Fibroblast of skin of left biceps (primary cell): ENCODE measurements around the gene CCR5AS.

ENCODE experiments used
- DNase-seq, 2 experiments: peaks; one replicate each; pipeline ENCODE4 v3.0.0-alpha.2; 2013; ENCODE audit warnings: low read depth in 2 of 2

The CCR5AS gene

DNA sequence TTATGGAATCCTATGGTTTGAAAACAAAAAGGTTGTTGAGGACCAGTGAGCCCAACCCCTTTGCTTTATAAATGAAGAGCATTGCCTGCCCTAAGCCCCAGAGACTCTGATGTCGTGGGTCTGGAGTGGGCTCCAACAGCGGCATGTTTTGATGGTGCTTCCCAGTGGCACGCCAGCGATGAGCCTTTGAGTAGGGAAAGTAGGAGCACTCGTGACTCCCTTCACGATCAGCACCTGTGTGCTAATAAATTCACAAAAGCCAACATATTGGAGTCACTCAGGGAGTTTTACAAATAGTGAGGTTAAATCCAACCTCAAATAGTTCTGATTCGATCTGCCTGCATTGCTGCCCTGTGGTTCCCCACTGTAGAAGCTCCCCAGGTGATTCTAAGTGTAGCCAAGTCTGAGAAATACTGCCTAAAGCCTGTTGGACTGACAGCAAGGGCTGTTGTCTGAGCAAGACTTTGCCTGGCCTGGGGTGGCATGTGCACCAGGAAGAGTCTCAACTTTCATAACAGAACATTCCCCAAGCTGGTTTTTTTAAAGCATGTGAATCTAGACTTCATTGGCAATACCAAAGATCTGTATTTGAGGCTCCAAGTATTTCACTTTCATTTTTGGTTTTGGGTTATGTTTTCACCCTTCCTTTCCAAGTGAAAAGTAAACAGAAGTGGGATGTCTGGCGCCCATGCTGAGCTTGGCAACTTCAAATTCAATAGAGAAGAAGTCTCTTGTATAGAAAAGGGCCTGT is 26.2 kb downstream of the CCR5AS start:
- no peak for DNase-seq

DNA sequence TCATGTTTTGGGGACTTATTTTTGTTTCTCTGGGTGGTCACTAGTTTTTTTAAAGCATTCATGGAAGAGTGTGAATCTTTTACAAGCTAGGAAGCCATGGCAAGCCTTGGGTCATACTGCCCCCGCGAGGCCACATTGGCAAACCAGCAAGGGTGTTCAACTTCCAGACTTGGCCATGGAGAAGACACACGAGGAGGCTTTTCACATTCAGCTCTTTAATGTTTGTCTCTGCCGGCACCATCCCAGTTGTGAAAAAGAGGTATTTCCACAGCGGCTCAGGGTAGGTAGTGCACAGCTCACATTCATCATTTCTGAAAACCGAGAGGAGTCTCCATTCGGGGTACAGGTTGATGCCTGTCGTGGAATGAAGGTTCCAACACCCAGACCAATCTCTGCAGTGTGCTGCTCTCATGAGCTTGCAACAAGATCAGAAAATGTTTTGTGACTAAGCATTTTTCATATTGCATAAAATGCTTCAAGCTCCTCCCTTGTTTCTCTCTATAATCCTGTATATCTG is 28.4 kb downstream of the CCR5AS start:
- no peak for DNase-seq

DNA sequence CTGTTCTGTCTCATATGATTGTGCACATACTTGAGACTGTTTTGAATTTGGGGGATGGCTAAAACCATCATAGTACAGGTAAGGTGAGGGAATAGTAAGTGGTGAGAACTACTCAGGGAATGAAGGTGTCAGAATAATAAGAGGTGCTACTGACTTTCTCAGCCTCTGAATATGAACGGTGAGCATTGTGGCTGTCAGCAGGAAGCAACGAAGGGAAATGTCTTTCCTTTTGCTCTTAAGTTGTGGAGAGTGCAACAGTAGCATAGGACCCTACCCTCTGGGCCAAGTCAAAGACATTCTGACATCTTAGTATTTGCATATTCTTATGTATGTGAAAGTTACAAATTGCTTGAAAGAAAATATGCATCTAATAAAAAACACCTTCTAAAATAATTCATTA is 31.1 kb downstream of the CCR5AS start:
- no peak for DNase-seq

DNA sequence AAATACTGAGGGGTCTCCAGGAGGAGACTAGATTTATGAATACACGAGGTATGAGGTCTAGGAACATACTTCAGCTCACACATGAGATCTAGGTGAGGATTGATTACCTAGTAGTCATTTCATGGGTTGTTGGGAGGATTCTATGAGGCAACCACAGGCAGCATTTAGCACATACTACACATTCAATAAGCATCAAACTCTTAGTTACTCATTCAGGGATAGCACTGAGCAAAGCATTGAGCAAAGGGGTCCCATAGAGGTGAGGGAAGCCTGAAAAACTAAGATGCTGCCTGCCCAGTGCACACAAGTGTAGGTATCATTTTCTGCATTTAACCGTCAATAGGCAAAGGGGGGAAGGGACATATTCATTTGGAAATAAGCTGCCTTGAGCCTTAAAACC is 31.6 kb downstream of the CCR5AS start:
- DNase-seq, result no peak

DNA sequence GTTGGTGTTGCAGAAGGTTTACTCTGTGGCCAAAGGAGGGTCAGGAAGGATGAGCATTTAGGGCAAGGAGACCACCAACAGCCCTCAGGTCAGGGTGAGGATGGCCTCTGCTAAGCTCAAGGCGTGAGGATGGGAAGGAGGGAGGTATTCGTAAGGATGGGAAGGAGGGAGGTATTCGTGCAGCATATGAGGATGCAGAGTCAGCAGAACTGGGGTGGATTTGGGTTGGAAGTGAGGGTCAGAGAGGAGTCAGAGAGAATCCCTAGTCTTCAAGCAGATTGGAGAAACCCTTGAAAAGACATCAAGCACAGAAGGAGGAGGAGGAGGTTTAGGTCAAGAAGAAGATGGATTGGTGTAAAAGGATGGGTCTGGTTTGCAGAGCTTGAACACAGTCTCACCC is 32.1 kb downstream of the CCR5AS start:
- DNase-seq, result no peak

DNA sequence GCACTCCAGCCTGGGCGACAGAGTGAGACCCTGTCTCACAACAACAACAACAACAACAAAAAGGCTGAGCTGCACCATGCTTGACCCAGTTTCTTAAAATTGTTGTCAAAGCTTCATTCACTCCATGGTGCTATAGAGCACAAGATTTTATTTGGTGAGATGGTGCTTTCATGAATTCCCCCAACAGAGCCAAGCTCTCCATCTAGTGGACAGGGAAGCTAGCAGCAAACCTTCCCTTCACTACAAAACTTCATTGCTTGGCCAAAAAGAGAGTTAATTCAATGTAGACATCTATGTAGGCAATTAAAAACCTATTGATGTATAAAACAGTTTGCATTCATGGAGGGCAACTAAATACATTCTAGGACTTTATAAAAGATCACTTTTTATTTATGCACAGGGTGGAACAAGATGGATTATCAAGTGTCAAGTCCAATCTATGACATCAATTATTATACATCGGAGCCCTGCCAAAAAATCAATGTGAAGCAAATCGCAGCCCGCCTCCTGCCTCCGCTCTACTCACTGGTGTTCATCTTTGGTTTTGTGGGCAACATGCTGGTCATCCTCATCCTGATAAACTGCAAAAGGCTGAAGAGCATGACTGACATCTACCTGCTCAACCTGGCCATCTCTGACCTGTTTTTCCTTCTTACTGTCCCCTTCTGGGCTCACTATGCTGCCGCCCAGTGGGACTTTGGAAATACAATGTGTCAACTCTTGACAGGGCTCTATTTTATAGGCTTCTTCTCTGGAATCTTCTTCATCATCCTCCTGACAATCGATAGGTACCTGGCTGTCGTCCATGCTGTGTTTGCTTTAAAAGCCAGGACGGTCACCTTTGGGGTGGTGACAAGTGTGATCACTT is 34.1 kb downstream of the CCR5AS start:
- DNase-seq, result no peak

DNA sequence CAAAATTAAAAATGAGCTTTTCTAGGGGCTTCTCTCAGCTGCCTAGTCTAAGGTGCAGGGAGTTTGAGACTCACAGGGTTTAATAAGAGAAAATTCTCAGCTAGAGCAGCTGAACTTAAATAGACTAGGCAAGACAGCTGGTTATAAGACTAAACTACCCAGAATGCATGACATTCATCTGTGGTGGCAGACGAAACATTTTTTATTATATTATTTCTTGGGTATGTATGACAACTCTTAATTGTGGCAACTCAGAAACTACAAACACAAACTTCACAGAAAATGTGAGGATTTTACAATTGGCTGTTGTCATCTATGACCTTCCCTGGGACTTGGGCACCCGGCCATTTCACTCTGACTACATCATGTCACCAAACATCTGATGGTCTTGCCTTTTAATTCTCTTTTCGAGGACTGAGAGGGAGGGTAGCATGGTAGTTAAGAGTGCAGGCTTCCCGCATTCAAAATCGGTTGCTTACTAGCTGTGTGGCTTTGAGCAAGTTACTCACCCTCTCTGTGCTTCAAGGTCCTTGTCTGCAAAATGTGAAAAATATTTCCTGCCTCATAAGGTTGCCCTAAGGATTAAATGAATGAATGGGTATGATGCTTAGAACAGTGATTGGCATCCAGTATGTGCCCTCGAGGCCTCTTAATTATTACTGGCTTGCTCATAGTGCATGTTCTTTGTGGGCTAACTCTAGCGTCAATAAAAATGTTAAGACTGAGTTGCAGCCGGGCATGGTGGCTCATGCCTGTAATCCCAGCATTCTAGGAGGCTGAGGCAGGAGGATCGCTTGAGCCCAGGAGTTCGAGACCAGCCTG is 35.1 kb downstream of the CCR5AS start:
- no peak for DNase-seq

DNA sequence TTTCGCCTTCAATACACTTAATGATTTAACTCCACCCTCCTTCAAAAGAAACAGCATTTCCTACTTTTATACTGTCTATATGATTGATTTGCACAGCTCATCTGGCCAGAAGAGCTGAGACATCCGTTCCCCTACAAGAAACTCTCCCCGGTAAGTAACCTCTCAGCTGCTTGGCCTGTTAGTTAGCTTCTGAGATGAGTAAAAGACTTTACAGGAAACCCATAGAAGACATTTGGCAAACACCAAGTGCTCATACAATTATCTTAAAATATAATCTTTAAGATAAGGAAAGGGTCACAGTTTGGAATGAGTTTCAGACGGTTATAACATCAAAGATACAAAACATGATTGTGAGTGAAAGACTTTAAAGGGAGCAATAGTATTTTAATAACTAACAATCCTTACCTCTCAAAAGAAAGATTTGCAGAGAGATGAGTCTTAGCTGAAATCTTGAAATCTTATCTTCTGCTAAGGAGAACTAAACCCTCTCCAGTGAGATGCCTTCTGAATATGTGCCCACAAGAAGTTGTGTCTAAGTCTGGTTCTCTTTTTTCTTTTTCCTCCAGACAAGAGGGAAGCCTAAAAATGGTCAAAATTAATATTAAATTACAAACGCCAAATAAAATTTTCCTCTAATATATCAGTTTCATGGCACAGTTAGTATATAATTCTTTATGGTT is 35.9 kb downstream of the CCR5AS start, which contains the start of gene CCR5:
Gene CCR5 (plus strand): TSS at position 108 of the 680 bp plus-strand sequence. CDS start 1,957 bp downstream, outside the sequence.
- DNase-seq, result no peak

DNA sequence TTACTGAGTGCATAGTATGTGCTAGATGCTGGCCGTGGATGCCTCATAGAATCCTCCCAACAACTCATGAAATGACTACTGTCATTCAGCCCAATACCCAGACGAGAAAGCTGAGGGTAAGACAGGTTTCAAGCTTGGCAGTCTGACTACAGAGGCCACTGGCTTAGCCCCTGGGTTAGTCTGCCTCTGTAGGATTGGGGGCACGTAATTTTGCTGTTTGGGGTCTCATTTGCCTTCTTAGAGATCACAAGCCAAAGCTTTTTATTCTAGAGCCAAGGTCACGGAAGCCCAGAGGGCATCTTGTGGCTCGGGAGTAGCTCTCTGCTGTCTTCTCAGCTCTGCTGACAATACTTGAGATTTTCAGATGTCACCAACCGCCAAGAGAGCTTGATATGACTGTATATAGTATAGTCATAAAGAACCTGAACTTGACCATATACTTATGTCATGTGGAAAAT is 37.2 kb downstream of the CCR5AS start:
- DNase-seq, result no peak

DNA sequence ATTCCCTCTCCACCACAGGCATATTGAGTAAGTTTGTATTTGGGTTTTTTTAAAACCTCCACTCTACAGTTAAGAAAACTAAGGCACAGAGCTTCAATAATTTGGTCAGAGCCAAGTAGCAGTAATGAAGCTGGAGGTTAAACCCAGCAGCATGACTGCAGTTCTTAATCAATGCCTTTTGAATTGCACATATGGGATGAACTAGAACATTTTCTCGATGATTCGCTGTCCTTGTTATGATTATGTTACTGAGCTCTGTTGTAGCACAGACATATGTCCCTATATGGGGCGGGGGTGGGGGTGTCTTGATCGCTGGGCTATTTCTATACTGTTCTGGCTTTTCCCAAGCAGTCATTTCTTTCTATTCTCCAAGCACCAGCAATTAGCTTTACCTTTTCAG is 37.7 kb downstream of the CCR5AS start:
- no peak for DNase-seq

DNA sequence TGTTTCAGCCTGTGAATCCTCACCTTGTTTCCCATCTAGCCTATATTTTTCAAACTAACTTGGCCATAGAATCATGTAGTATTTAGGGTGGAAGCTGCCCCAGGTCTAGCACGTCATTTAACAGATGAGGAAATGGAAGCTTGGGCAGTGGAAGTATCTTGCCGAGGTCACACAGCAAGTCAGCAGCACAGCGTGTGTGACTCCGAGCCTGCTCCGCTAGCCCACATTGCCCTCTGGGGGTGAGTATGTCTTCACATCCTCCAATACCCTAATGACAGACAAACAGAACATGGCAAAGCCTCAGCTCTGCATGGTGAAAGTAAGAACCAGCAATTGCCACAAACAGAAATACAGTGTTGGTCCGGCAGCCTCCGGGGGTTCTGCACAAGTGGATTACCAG is 38.3 kb downstream of the CCR5AS start:
- DNase-seq, result no peak

DNA sequence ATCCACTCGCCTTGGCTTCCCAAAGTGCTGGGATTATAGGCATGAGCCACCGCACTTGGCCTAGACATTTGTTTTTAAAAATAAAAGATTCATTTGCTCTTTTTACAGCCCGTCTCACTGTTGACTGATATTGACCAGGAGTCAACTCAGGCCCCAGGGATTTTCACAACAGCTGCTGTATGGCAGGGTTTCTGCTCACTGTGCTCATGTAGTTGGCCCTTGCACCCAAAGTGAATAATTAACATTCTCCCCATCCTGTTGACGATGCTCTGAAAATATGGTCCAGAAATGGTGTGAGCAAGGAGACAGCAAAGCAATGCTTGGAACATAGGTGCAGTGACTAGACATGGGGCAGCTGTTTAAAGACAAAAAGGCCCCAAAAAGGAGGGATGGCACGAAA is 39.1 kb downstream of the CCR5AS start:
- no peak for DNase-seq

DNA sequence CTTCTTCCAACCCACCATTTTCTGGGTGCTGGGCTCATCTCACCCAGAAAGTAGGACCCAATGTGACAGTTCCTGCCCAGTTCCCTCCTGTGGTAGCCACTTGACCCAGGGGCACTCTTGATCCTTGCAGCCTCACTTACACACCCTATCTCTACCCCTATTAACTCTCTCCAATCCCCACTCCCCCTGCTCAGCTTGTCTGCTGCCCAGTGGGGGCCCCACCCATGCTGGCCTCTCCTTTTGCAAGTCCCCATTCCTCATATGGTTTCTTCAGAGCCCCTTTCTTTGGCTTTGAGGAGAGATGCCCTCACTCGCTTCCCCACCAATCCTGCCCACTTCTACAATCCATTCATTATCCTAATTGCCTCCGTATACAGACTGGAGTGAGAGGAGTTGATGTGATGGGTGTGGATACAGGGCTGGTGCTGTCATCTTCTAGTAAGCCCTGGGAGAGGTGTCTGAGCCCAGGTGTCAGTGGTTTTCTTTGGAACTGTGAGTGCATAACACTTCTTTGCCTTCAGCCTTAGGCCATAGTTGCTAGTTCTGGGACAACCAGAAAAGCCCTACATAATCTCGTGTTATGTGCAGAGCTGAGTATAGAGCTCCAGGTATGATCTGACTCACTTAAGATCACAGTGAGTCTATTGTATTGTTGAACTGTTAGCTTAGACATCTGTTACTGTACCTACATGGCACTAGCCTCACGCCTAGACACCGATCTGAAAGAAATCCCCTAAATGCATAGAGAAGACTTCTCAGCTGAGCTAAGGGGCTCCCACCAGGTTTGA is 40.9 kb downstream of the CCR5AS start:
- DNase-seq, result no peak

DNA sequence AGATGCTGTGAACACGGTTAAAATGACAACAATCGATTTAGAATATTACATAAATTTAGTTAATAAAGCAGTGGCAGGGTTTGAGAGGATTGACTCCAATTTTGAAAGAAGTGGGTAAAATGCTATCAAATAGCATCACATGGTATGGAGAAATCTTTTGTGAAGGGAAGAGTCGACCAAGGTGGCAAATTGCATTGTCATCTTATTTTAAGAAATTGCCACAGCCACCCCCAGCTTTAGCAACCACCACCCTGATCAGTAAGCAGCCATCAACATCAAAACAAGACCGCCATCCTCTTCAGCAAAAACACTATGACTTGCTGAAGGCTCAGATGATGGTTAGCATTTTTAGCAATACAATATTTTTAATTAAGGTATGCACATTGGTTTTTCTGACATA is 41.8 kb downstream of the CCR5AS start:
- DNase-seq, result no peak

DNA sequence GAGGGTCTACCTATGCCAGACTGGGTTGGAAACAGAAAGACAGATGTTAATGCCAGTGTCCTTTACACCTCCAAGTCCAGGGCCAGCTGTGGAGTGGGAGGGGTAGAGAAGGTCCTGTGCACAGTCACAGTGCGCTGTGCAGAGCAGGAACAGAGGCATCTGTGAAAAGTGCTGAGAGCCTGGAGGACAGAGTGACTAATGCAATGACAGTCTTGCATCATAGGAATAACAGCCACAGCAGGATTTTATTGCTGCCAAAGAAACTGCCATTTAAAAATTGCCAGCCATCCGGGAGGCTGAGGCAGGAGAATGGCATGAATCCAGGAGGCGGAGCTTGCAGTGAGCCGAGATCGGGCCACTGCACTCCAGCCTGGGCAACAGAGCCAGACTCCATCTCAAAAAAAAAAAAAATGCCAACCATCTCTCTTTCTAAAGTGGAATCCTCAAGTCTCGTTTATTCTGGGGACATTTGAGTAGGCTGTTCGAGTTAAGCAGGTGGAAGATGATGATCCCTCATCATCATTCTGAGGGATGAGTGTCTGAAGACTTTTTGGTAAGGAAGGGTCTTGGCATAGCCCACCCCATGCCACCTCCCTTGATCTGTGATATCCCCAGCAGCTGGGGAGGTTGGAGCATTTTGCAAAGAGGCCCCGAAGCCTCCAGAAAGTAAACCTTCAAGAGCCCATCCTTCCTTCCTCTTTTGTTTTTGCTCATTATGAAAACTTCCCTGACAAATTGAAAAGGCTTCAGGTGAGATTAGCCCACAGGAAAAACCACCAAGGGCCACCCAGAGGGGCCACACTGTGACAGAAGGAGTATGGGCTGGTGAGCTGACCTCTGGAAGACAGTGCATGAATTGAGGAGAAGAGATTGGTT is 45.2 kb downstream of the CCR5AS start:
- DNase-seq, result no peak

DNA sequence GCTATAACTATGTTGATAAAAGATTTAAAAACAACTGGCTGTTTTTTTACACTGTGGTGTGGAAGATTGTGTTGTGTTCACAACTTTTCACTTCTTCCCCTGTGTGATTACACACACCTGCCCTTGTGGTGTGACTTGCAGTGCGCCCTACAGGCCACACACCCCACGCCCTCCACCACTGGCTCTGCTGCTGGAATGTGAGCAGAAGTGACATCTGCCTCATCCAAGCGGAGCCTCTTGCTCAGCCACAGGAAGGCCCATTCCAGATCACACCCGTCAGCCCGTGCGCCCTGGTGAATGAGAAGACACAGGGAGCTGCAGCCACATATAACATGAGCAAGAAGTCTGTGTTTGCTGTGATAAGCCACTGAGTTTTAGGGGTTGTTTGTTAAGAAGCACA is 46.0 kb downstream of the CCR5AS start:
- no peak for DNase-seq

DNA sequence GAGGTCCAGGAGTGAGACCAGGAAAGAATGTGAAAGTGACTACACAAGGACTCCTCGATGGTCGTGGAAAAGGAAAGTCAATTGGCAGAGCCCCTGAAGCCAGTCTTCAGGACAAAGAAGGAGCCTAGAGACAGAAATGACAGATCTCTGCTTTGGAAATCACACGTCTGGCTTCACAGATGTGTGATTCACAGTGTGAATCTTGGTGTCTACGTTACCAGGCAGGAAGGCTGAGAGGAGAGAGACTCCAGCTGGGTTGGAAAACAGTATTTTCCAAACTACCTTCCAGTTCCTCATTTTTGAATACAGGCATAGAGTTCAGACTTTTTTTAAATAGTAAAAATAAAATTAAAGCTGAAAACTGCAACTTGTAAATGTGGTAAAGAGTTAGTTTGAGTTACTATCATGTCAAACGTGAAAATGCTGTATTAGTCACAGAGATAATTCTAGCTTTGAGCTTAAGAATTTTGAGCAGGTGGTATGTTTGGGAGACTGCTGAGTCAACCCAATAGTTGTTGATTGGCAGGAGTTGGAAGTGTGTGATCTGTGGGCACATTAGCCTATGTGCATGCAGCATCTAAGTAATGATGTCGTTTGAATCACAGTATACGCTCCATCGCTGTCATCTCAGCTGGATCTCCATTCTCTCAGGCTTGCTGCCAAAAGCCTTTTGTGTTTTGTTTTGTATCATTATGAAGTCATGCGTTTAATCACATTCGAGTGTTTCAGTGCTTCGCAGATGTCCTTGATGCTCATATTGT is 47.0 kb downstream of the CCR5AS start:
- no peak for DNase-seq

DNA sequence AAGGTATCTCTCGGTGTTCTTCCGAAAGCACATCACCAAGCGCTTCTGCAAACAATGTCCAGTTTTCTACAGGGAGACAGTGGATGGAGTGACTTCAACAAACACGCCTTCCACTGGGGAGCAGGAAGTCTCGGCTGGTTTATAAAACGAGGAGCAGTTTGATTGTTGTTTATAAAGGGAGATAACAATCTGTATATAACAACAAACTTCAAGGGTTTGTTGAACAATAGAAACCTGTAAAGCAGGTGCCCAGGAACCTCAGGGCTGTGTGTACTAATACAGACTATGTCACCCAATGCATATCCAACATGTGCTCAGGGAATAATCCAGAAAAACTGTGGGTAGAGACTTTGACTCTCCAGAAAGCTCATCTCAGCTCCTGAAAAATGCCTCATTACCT is 48.4 kb downstream of the CCR5AS start:
- DNase-seq, result no peak

DNA sequence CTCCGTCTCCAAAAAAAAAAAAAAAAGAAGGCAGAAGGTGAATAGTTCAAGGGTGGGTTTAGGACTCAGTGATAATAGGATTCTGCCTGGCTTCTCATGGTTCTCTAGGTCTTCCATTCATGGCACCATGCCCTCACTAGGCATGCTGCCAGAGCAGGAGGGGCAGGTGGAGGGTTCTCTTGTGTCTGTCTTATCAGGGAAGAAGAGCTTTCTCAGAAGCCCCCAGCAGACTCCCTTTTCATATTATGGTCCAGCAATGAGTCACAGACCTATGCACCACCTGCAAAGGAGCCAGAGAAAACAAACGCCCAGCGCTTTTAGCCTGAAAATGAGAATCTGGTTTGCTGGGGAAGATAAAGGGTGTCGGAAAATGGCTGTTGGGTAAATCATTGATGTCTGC is 50.0 kb downstream of the CCR5AS start:
- no peak for DNase-seq
